ENCODE data around the gene TPO. TPM values are rescaled to one million over a fixed set of nuclear protein-coding genes. Genes with fewer than 3 reads are reported as not detected.

The TPO gene
- total RNA-seq, 4 donors from 2014 or later, result 0.93 to 4.6 (median 1.3) TPM

DNA sequence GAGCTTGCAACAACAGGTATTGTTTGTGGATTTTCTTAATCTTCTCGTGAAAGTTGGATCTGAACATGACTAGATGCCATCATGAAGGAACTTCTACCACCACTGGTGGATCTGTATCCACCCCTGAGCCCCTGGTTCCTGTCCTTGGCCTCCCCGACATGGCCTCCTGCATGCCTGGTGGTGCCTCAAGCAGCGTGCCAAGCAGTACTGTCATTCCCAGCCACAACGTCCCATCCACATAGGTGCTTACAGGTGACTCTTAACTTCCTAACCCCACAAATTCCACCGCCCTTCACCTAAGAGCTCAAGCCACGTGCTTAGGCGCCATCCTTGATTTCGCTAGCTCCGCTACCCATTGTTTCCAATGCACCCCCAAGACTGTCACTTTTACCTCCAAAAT is 23.1 kb downstream of the TPO start:
- Histone ChIP-seq H3K36me3 (no peaks in the 10 kb centered on the region), H3K9me3 (no peaks in the 10 kb centered on the region), H3K27me3 (no peaks in the 10 kb centered on the region), H3K27ac (no peak overlapping the region), H3K4me1 (peaks cover 6% of the 10 kb centered on the region), H3K4me3 (no peak overlapping the region)
- TF ChIP-seq POLR2A (IDR thresholded peaks at IDR 0.05) (no peak), EP300 (IDR thresholded peaks at IDR 0.05) (no peak), POLR2AphosphoS5 (IDR thresholded peaks at IDR 0.05) (no peak)
- TF ChIP-seq, protein P1, sequence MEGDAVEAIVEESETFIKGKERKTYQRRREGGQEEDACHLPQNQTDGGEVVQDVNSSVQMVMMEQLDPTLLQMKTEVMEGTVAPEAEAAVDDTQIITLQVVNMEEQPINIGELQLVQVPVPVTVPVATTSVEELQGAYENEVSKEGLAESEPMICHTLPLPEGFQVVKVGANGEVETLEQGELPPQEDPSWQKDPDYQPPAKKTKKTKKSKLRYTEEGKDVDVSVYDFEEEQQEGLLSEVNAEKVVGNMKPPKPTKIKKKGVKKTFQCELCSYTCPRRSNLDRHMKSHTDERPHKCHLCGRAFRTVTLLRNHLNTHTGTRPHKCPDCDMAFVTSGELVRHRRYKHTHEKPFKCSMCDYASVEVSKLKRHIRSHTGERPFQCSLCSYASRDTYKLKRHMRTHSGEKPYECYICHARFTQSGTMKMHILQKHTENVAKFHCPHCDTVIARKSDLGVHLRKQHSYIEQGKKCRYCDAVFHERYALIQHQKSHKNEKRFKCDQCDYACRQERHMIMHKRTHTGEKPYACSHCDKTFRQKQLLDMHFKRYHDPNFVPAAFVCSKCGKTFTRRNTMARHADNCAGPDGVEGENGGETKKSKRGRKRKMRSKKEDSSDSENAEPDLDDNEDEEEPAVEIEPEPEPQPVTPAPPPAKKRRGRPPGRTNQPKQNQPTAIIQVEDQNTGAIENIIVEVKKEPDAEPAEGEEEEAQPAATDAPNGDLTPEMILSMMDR (IDR thresholded peaks at IDR 0.05), result no peak
- 89% methylated on average over 9 of the region's 9 CpGs for WGBS
- no peak for DNase-seq (ENCODE audit: low spot score in 2 of 2)

DNA sequence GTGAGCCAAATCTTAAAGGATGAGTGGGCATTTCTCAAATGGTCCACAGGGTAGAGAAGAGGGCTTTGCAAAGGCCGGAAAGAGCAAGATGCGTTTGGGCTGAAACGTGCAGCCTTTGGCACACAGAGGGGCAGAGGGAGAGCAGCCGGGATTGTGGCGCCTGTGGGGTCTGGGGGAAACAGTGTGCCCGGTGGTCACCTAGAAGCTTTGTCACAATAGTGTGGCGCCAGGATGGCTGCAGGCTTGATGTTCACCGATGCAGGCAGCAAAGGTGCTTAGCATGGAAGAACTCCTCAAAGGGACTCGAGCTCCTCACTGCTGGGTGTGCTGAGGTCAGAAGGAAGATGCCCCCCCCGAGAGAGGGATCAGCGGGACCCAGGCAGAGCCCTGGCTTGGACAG is 23.8 kb downstream of the TPO start:
- H3K36me3 ChIP-seq, result no peaks in the 10 kb centered on the region
- 93% methylated on average over 11 of the region's 11 CpGs for WGBS
- DNase-seq (ENCODE audit: low spot score in 2 of 2), result no peak
- no peak overlapping the region for H3K4me3 ChIP-seq
- no peak overlapping the region for H3K27ac ChIP-seq
- TF ChIP-seq POLR2AphosphoS5 (IDR thresholded peaks at IDR 0.05) (no peak), POLR2A (IDR thresholded peaks at IDR 0.05) (no peak), EP300 (IDR thresholded peaks at IDR 0.05) (no peak)
- TF ChIP-seq, protein P1 (IDR thresholded peaks at IDR 0.05), result no peak
- H3K9me3 ChIP-seq, result no peaks in the 10 kb centered on the region
- no peaks in the 10 kb centered on the region for H3K27me3 ChIP-seq
- H3K4me1 ChIP-seq, result peaks cover 8% of the 10 kb centered on the region

DNA sequence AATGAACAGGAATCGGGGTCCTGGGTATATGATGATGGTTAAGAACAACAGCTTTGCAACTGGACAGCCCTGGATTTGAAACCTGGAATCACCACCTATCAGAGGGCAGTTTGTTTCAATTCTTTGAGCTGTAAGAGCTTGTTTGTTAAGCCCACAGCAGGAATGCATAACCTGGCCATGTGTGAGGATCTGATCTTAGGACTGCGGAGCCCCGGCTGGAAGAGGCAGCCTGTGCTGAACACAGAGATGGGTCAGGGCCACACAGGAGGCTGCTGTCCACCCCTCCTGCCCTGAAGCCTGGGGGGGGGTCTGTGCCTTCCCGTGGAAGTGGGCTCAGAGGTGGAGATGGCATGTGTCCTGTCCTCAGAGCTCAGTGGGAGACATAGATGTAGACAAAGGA is 24.3 kb downstream of the TPO start:
- H3K4me1 ChIP-seq, result peaks cover 8% of the 10 kb centered on the region
- H3K27ac ChIP-seq, result no peak overlapping the region
- no peaks in the 10 kb centered on the region for H3K27me3 ChIP-seq
- no peak for DNase-seq (ENCODE audit: low spot score in 2 of 2)
- H3K9me3 ChIP-seq, result no peaks in the 10 kb centered on the region
- H3K4me3 ChIP-seq, result no peak overlapping the region
- H3K36me3 ChIP-seq, result no peaks in the 10 kb centered on the region
- TF ChIP-seq POLR2AphosphoS5 (IDR thresholded peaks at IDR 0.05) (no peak), POLR2A (IDR thresholded peaks at IDR 0.05) (no peak), EP300 (IDR thresholded peaks at IDR 0.05) (no peak)
- TF ChIP-seq, protein P1 (IDR thresholded peaks at IDR 0.05), result no peak
- 87% methylated on average over 4 of the region's 4 CpGs for WGBS

DNA sequence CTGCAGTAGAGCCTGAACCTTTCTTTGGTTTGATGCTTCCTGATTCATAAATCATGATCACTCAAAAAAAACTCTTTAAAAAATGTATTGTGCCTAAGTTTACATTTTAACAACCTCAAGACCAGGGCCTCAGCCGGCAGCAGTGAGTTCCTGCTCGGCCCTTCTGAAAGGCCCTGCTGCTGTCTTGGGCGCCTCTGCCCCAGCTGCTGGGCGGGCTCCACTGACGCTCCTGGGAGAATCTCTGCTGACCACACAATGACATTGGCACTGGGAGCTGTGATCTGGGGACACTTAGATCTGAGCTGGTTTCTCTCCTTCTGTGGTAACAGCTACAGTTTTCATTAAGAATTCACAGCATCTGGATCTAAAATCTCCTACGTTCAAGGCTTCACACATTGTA is 25.7 kb downstream of the TPO start:
- DNase-seq (ENCODE audit: low spot score in 2 of 2), result no peak
- H3K27me3 ChIP-seq, result no peaks in the 10 kb centered on the region
- peaks cover 8% of the 10 kb centered on the region for H3K4me1 ChIP-seq
- 74% methylated on average over 6 of the region's 6 CpGs for WGBS
- no peak overlapping the region for H3K27ac ChIP-seq
- H3K4me3 ChIP-seq, result no peak overlapping the region
- no peaks in the 10 kb centered on the region for H3K36me3 ChIP-seq
- H3K9me3 ChIP-seq, result no peaks in the 10 kb centered on the region
- no peak for TF ChIP-seq POLR2AphosphoS5 (IDR thresholded peaks at IDR 0.05)
- no peak for TF ChIP-seq EP300 (IDR thresholded peaks at IDR 0.05)
- TF ChIP-seq, protein P1 (IDR thresholded peaks at IDR 0.05), result no peak
- no peak for TF ChIP-seq POLR2A (IDR thresholded peaks at IDR 0.05)

DNA sequence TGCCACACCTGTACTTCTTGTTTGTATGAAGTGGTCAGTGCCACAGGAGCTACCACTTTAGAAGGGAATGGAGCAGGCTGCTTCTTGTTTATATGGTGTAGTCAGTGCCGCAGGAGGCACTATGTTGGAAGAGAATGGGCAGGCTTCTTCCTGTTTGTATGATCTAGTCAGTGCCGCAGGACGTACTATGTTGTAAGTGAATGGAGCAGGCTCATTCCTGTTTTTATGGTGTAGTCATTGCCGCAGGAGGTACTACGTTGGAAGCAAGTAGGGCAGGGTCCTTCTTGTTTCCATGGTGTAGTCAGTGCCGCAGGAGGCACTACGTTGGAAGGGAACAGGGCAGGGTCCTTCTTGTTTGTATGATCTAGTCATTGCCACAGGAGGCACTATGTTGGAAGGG is 27.3 kb downstream of the TPO start:
- 50% methylated on average over 7 of the region's 7 CpGs for WGBS
- H3K27ac ChIP-seq, result peak overlapping the region; percentile 41
- H3K4me3 ChIP-seq, result no peak overlapping the region
- no peak for TF ChIP-seq EP300 (IDR thresholded peaks at IDR 0.05)
- no peak for TF ChIP-seq POLR2A (IDR thresholded peaks at IDR 0.05)
- H3K36me3 ChIP-seq, result no peaks in the 10 kb centered on the region
- DNase-seq (ENCODE audit: low spot score in 2 of 2), result no peak
- no peaks in the 10 kb centered on the region for H3K9me3 ChIP-seq
- H3K27me3 ChIP-seq, result no peaks in the 10 kb centered on the region
- H3K4me1 ChIP-seq, result peaks cover 8% of the 10 kb centered on the region

DNA sequence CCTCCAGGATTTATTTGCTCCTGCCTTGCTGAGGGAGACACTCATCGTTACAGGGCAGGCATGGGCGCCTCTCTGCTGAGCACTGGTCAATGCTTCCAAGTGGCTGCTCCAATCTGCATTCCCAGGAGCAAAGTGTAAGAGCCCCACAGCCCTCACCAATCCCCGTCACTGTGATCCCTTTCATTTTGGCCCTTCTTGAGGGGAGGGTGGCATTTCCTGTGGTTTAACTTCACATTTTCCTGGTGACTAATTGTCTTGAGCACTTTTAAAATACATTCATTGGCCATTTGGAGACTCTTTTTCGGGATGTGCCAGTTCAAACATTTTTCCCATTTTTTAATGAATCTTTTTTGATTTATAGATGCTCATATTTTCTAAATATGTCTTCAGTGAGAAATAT is 33.0 kb downstream of the TPO start:
- 75% methylated on average over 4 of the region's 4 CpGs for WGBS
- Histone ChIP-seq H3K27me3 (peaks cover 21% of the 10 kb centered on the region), H3K36me3 (no peaks in the 10 kb centered on the region), H3K4me3 (no peak overlapping the region), H3K9me3 (no peaks in the 10 kb centered on the region), H3K4me1 (peaks cover 3% of the 10 kb centered on the region), H3K27ac (no peak overlapping the region)
- TF ChIP-seq POLR2A (IDR thresholded peaks at IDR 0.05) (no peak), EP300 (IDR thresholded peaks at IDR 0.05) (no peak), POLR2AphosphoS5 (IDR thresholded peaks at IDR 0.05) (no peak)
- TF ChIP-seq, protein P1 (IDR thresholded peaks at IDR 0.05), result no peak
- no peak for DNase-seq (ENCODE audit: low spot score in 2 of 2)

All from suprapubic skin (tissue), 4 donors.